Natural killer cell treated with Interleukin-12 subunit alpha and Interleukin-12 subunit beta and Interleukin-15 and Interleukin-18, amount 100 ng/mL, for 72 hours (primary cell): ENCODE measurements around the gene TNFAIP1. TPM values are rescaled to one million over a fixed set of nuclear protein-coding genes. Genes with fewer than 3 reads are reported as not detected.
A peak's percentile ranks its signal among the peaks of the same experiment; 100 is the strongest.

ENCODE experiments used
- ATAC-seq, 2 donors: fragments of 150-1000 bp; cut with Tn5 transposase in 1 of 2; sonication (Bioruptor Pico), chemical (Tn5 transposase) in 1 of 2; 2 replicates each; pipeline ENCODE4 v1.10.0; 2021
- DNase-seq: peaks from one replicate; pipeline ENCODE4 v3.0.0; 2022; ENCODE audit warnings: low spot score
- H3K27ac Mint-ChIP-seq, 2 donors: 1 replicate in 1 of 2; 2 replicates in 1 of 2; pipeline ENCODE4 v1.8.0; 2022; ENCODE audit warnings: mixed read lengths in 2 of 2, mild to moderate bottlenecking in 1 of 2, moderate library complexity in 1 of 2
- H3K27me3 Mint-ChIP-seq, 2 donors: 1 replicate in 1 of 2; 2 replicates in 1 of 2; pipeline ENCODE4 v1.8.0; 2022; ENCODE audit warnings: mixed read lengths in 2 of 2
- H3K36me3 Mint-ChIP-seq: one replicate; pipeline ENCODE4 v1.8.0; 2022; ENCODE audit warnings: mixed read lengths
- H3K4me1 Mint-ChIP-seq, 2 donors: 1 replicate in 1 of 2; 2 replicates in 1 of 2; pipeline ENCODE4 v1.8.0; 2022; ENCODE audit warnings: low read depth in 2 of 2, mixed read lengths in 2 of 2, mild to moderate bottlenecking in 1 of 2
- H3K4me3 Mint-ChIP-seq: one replicate; pipeline ENCODE4 v1.8.0; 2022; ENCODE audit warnings: mixed read lengths
- H3K9me3 Mint-ChIP-seq: 2 replicates; pipeline ENCODE4 v1.8.0; 2022; ENCODE audit warnings: mixed read lengths
- total RNA-seq, 2 donors: library from RNA; stranded (reverse); gene quantifications; one replicate each; pipeline ENCODE4 v1.2.3, GENCODE V29; 2022

The TNFAIP1 gene
- total RNA-seq, 2 donors from 2014 or later: 20.4 to 24.9 TPM

GRCh38 chr17:28345419-28346198 is 10.0 kb downstream of the TNFAIP1 start:
- no peak overlapping the region for H3K27ac Mint-ChIP-seq

GRCh38 chr17:28346199-28346580 is 10.6 kb downstream of the TNFAIP1 start:
- Mint-ChIP-seq H3K36me3 (peaks cover 14% of the 10 kb centered on the region), H3K27ac (no peak overlapping the region), H3K27me3 (no peaks in the 10 kb centered on the region)

More at GRCh38 chr17:28345419-28346198, 10.0 kb downstream of the TNFAIP1 start:
- peaks cover 14% of the 10 kb centered on the region for H3K36me3 Mint-ChIP-seq
- H3K4me1 Mint-ChIP-seq: no peaks in the 10 kb centered on the region
- no peak for DNase-seq
- H3K27me3 Mint-ChIP-seq: no peaks in the 10 kb centered on the region
- H3K4me3 Mint-ChIP-seq: no peak overlapping the region
- ATAC-seq: peak in 1 of 2 donors; percentile 33
- no peaks in the 10 kb centered on the region for H3K9me3 Mint-ChIP-seq

DNA sequence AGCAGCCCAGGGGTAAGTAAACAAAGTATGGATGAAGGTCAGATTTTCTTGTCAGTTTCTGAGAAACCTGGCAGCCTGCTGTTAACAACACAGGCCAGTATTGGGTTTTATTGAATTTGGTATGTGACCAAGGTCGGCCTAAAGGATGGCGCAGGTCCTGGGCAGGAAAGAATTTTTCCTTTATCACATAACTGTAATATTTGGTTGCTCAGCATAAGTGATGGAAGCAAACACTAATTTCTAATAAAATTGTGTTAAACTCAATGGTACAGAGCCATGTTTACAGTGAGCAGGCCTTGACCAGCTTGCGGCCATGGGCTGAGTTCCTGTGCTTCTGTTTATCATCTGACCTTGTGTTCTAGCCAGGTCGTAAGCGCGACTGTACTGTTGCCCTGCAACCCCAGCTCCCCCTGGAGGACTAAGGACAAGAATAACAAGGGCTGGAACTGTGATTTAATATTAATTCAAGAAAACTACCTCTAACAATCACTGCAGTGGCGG is 11.2 kb downstream of the TNFAIP1 start:
- Mint-ChIP-seq H3K27me3 (no peaks in the 10 kb centered on the region), H3K4me1 (no peaks in the 10 kb centered on the region), H3K4me3 (no peak overlapping the region), H3K36me3 (peaks cover 15% of the 10 kb centered on the region), H3K27ac (no peak overlapping the region), H3K9me3 (no peaks in the 10 kb centered on the region)
- no peak for DNase-seq
- ATAC-seq: no peak

More at GRCh38 chr17:28346199-28346580, 10.6 kb downstream of the TNFAIP1 start:
- no peaks in the 10 kb centered on the region for H3K9me3 Mint-ChIP-seq
- DNase-seq: no peak
- ATAC-seq: no peak
- H3K4me3 Mint-ChIP-seq: no peak overlapping the region
- no peaks in the 10 kb centered on the region for H3K4me1 Mint-ChIP-seq

- DNase-seq (peak; percentile 32), ATAC-seq (no peak)
- Mint-ChIP-seq H3K9me3 (no peaks in the 10 kb centered on the region), H3K36me3 (peaks cover 18% of the 10 kb centered on the region), H3K27ac (no peak overlapping the region), H3K4me3 (no peak overlapping the region), H3K4me1 (no peaks in the 10 kb centered on the region), H3K27me3 (no peaks in the 10 kb centered on the region)
Measured at GRCh38 chr17:28347261-28347891, 11.8 kb downstream of the TNFAIP1 start.

DNA sequence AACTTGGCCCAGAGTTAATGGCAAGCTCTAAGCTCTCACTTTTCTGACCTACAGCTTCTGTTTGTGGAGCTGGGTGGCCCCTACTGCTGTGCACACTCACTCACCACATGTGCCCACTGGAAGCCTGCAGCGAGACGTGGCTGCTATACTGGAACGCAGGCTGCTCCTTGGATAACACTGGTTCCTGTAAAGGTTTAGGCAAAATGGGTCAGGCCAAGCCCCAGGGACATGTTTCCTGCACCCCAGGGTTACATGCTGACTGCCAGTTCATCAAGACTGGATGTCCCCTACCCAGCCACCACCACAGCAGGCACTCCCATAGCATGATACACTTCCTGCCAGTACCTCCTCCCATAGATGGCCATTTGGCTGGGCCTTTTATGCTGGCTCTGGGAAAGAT is 13.4 kb downstream of the TNFAIP1 start:
- no peaks in the 10 kb centered on the region for H3K27me3 Mint-ChIP-seq
- H3K4me1 Mint-ChIP-seq: no peaks in the 10 kb centered on the region
- no peak overlapping the region for H3K4me3 Mint-ChIP-seq
- ATAC-seq (no peak), DNase-seq (no peak)
- peaks cover 18% of the 10 kb centered on the region for H3K36me3 Mint-ChIP-seq
- H3K9me3 Mint-ChIP-seq: no peaks in the 10 kb centered on the region
- no peak overlapping the region for H3K27ac Mint-ChIP-seq

GRCh38 chr17:28350271-28350670 is 14.7 kb downstream of the TNFAIP1 start:
- no peak for ATAC-seq
- Mint-ChIP-seq H3K27ac (no peak overlapping the region), H3K36me3 (peaks cover 18% of the 10 kb centered on the region), H3K9me3 (no peaks in the 10 kb centered on the region), H3K4me1 (peaks cover 0 to 4% of the 10 kb centered on the region in 2 donors), H3K4me3 (no peak overlapping the region), H3K27me3 (no peaks in the 10 kb centered on the region)
- DNase-seq: no peak

GRCh38 chr17:28357061-28357900 is 21.7 kb downstream of the TNFAIP1 start, which contains the start of gene POLDIP2:
Gene POLDIP2, minus strand, starts transcription at chr17:28357527. Its CDS starts 79 bp downstream, at chr17:28357448.
- DNase-seq (peak; percentile 97), ATAC-seq (peak; percentile 100)
- no peaks in the 10 kb centered on the region for H3K9me3 Mint-ChIP-seq
- H3K4me3 Mint-ChIP-seq: peak within 1 kb of the TSS; percentile 90
- peaks cover 25 to 26% of the 10 kb centered on the region in 2 donors for H3K4me1 Mint-ChIP-seq
- H3K36me3 Mint-ChIP-seq: peaks cover 4% of the 10 kb centered on the region
- H3K27me3 Mint-ChIP-seq: no peaks in the 10 kb centered on the region
- H3K27ac Mint-ChIP-seq: peak within 1 kb of the TSS; percentile 86 to 99

GRCh38 chr17:28357901-28358197 is 22.3 kb downstream of the TNFAIP1 start:
- H3K4me1 Mint-ChIP-seq: peaks cover 25 to 26% of the 10 kb centered on the region in 2 donors
- H3K27ac Mint-ChIP-seq: peak overlapping the region; percentile 86 to 99
- no peaks in the 10 kb centered on the region for H3K9me3 Mint-ChIP-seq
- DNase-seq (no peak), ATAC-seq (no peak)
- no peaks in the 10 kb centered on the region for H3K27me3 Mint-ChIP-seq
- peaks cover 4% of the 10 kb centered on the region for H3K36me3 Mint-ChIP-seq
- peak overlapping the region; percentile 90 for H3K4me3 Mint-ChIP-seq

DNA sequence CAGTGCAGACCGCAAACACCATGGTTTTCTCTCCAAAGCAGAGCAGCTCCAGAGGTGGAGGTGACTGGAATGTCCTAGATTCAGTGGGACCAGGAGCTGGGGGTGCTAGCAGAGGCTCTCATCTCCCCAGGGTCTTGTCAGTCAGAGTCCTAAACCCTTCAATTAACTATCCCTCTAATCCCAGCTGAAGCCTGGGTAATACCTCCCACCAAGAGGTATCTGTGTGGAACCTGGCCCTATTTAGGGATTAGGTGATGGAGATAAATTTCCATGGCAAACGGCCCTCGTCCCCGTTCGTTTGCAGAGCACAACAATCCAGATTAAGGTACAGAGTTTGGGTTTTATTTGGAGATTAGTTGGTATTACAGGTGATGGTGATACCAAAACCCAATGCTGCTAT is 27.6 kb downstream of the TNFAIP1 start:
- Mint-ChIP-seq H3K27ac (no peak overlapping the region), H3K27me3 (no peaks in the 10 kb centered on the region), H3K4me1 (peaks cover 4 to 5% of the 10 kb centered on the region in 2 donors), H3K36me3 (peaks cover 4% of the 10 kb centered on the region), H3K4me3 (no peak overlapping the region), H3K9me3 (no peaks in the 10 kb centered on the region)
- ATAC-seq (no peak), DNase-seq (no peak)

DNA sequence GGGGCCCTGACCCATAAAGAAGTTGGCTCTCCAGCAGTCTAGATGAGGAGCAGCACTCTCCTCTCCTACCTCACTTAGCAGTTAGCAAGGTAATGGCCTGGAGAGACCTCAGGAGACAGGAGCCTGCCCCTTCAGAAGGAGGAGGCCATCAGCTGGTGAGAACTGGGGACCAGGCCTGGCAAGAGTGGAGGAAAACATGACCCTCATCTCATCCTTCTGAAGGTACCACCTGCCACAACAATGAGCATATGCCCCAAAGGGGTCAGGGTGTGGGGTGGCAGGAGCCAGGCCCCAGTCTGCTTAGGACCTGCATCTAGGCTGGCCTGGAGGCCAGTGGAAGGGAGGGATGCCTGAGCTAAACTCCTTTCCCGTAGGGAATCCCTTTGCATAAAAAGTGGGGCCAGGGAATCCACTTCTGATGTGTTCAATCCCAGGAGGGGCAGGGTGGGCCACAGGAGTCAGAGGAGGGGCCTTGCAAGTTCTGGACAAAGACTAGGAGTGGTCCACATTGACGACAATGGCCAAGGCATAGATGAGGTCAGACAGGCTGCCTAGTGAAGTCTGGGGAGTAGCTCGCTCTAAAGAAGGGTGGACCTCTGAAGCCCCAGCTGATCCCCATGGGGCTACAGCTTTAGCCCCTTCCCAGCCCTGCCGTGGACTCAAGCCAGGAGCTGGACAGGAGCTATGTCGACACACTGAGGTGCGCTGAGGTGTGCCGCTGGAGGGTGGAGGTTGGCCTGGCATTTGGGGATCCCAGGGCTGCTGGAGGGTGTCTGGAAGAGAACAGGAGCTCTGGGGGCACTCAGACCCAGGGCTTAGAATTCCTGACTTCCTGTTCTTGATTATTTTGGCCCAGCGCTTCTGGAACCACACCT is 28.5 kb downstream of the TNFAIP1 start:
- H3K36me3 Mint-ChIP-seq: peaks cover 4% of the 10 kb centered on the region
- no peaks in the 10 kb centered on the region for H3K4me1 Mint-ChIP-seq
- DNase-seq (no peak), ATAC-seq (no peak)
- no peak overlapping the region for H3K4me3 Mint-ChIP-seq
- H3K27ac Mint-ChIP-seq: no peak overlapping the region
- H3K9me3 Mint-ChIP-seq: no peaks in the 10 kb centered on the region
- H3K27me3 Mint-ChIP-seq: no peaks in the 10 kb centered on the region

DNA sequence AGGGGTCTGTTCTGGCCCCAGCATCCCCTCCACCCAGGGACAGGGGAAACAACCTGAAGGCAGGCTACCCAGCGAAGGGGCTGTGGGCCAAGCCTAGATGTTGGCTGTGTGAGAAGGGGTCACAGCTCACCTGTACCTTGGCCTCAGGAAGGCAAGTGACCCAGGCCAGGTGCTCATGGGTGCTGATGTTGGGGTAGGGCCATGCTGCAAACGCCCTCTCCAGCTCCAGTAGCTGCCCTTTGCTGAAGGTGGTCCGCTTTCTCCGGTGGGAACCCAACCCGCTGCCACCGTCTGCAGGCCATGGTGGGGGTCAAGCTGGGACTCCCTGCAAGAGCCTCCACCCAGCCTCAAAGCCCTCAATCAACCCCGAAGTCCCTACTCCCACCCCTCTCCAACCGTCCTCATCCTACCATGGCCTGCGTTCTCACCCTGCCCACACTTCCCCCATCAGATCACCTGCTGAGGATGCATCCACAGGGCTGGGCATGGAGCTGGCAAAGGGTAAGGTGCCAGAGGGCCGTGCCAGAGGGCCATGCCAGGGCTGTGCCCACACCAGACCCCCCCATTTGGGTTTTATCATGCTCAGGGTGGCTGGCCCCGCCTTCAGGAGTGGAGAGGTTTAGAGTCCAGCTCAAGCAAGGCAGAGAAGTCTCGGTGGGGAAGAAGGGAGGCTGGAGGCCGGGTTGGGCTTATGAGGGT is 29.3 kb downstream of the TNFAIP1 start, which contains the start of gene SEBOX:
Gene SEBOX, minus strand, starts transcription at position 535 of the 699 bp plus-strand sequence. Its CDS starts 48 bp downstream, at position 487.
- Mint-ChIP-seq H3K27me3 (no peaks in the 10 kb centered on the region), H3K27ac (no peak within 1 kb of the TSS), H3K4me3 (no peak within 1 kb of the TSS), H3K4me1 (no peaks in the 10 kb centered on the region), H3K9me3 (no peaks in the 10 kb centered on the region), H3K36me3 (peaks cover 4% of the 10 kb centered on the region)
- DNase-seq: no peak
- ATAC-seq: no peak

GRCh38 chr17:28365487-28365886 is 29.9 kb downstream of the TNFAIP1 start:
- Mint-ChIP-seq H3K27me3 (no peaks in the 10 kb centered on the region), H3K4me1 (peaks cover 0 to 1% of the 10 kb centered on the region in 2 donors), H3K36me3 (peaks cover 2% of the 10 kb centered on the region), H3K4me3 (no peak overlapping the region), H3K27ac (no peak overlapping the region), H3K9me3 (no peaks in the 10 kb centered on the region)
- DNase-seq (no peak), ATAC-seq (no peak)
